Lower lobe of right lung (tissue), 2 donors: ENCODE results near the gene LRIG1. TPM values are rescaled to one million over a fixed set of nuclear protein-coding genes. Genes with fewer than 3 reads are reported as not detected.
A peak's percentile ranks its signal among the peaks of the same experiment; 100 is the strongest.

Experiments
- ATAC-seq, 2 donors: fragments of 200-7000 bp; cut with Tn5 transposase; one replicate each; pipeline ENCODE4 v1.9.1; 2020 to 2022; ENCODE audit warnings: mild to moderate bottlenecking in 2 of 2, moderate library complexity in 2 of 2
- DNase-seq: peaks from one replicate; pipeline ENCODE4 v3.0.0-alpha.2; 2020
- H3K27ac ChIP-seq: fragments of 200-600 bp; one replicate; pipeline ENCODE4 v1.8.0; 2022
- H3K27me3 ChIP-seq: fragments of 200-600 bp; one replicate; pipeline ENCODE4 v1.8.0; 2022; ENCODE audit warnings: low read depth
- H3K36me3 ChIP-seq: fragments of 200-600 bp; one replicate; pipeline ENCODE4 v1.8.0; 2022; ENCODE audit warnings: mild to moderate bottlenecking
- H3K4me1 ChIP-seq: fragments of 200-600 bp; one replicate; pipeline ENCODE4 v1.8.0; 2022
- H3K4me3 ChIP-seq: fragments of 200-600 bp; one replicate; pipeline ENCODE4 v1.8.0; 2022; ENCODE audit warnings: mild to moderate bottlenecking
- H3K9me3 ChIP-seq: fragments of 200-600 bp; one replicate; pipeline ENCODE4 v1.8.0; 2022
- CTCF ChIP-seq: fragments of 200-600 bp; IDR thresholded peaks from one replicate; pipeline ENCODE4 v1.8.0; 2022; ENCODE audit warnings: antibody characterized with exemption, mild to moderate bottlenecking
- intact Hi-C: fragments of 100-400 bp; cut with DNase I; formaldehyde crosslinking; loops from one replicate; pipeline ENCODE4 v1.11.0; 2022
- total RNA-seq: library from RNA; stranded (reverse); fragmentation: NEBNext Ultra II Directional; extraction: Animal tissue kit (Norgen Biotek cat#: 25700); gene quantifications from one replicate; pipeline ENCODE4 v1.2.1, GENCODE V29; 2021
- donor health status: DM: no; HTN: yes; CAD: no; lungs with severe emphysema.

Gene LRIG1
- total RNA-seq, 1 donor from 2014 or later = 54.2 TPM

GRCh38 chr3:66399529-66400232 lies 101.1 kb downstream of the LRIG1 start:
- no peak overlapping the region for H3K27ac ChIP-seq
- no peaks in the 10 kb centered on the region for H3K9me3 ChIP-seq
- ATAC-seq = no peak
- H3K36me3 ChIP-seq = peaks cover 82% of the 10 kb centered on the region
- intact Hi-C loops = loop anchor here (10.0 kb wide), 1 partner anchor 415 kb away; no protein-coding TSS in a partner anchor
- no peaks in the 10 kb centered on the region for H3K27me3 ChIP-seq
- DNase-seq = no peak
- H3K4me1 ChIP-seq = no peaks in the 10 kb centered on the region
- no peak overlapping the region for H3K4me3 ChIP-seq
- TF ChIP-seq CTCF = no peak

GRCh38 chr3:66398228-66399025 lies 102.4 kb downstream of the LRIG1 start:
- Histone ChIP-seq H3K27ac (no peak overlapping the region), H3K9me3 (no peaks in the 10 kb centered on the region), H3K27me3 (no peaks in the 10 kb centered on the region), H3K36me3 (peaks cover 83% of the 10 kb centered on the region), H3K4me3 (no peak overlapping the region), H3K4me1 (no peaks in the 10 kb centered on the region)
- no peak for ATAC-seq
- DNase-seq = no peak
- intact Hi-C loops = no loop called here
- no peak for TF ChIP-seq CTCF

- intact Hi-C loops = no loop called here
- ATAC-seq (peak in 1 of 2 donors; percentile 31), DNase-seq (no peak)
- TF ChIP-seq CTCF = no peak
- Histone ChIP-seq H3K9me3 (no peaks in the 10 kb centered on the region), H3K27ac (no peak overlapping the region), H3K4me1 (no peaks in the 10 kb centered on the region), H3K4me3 (no peak overlapping the region), H3K36me3 (peaks cover 89% of the 10 kb centered on the region), H3K27me3 (no peaks in the 10 kb centered on the region)
Measured at GRCh38 chr3:66397745-66398144, 103.1 kb downstream of the LRIG1 start.

GRCh38 chr3:66396888-66397287 lies 103.9 kb downstream of the LRIG1 start:
- intact Hi-C loops = no loop called here
- no peak for DNase-seq
- Histone ChIP-seq H3K4me3 (no peak overlapping the region), H3K27ac (no peak overlapping the region), H3K4me1 (no peaks in the 10 kb centered on the region), H3K27me3 (no peaks in the 10 kb centered on the region), H3K9me3 (no peaks in the 10 kb centered on the region), H3K36me3 (peaks cover 96% of the 10 kb centered on the region)
- no peak for TF ChIP-seq CTCF
- no peak for ATAC-seq

GRCh38 chr3:66396161-66396760 lies 104.6 kb downstream of the LRIG1 start:
- ATAC-seq (no peak), DNase-seq (no peak)
- Histone ChIP-seq H3K27me3 (no peaks in the 10 kb centered on the region), H3K9me3 (no peaks in the 10 kb centered on the region), H3K36me3 (peaks cover 91% of the 10 kb centered on the region), H3K4me1 (no peaks in the 10 kb centered on the region), H3K27ac (no peak overlapping the region), H3K4me3 (no peak overlapping the region)
- TF ChIP-seq CTCF = no peak
- intact Hi-C loops = no loop called here
